Dedifferentiated amniotic fluid mesenchymal stem cell (primary cell): ENCODE data around the gene FAM209A.
"Not testable (repeated sequence)": the region's sequence is repeated elsewhere in the genome, so short reads cannot be mapped to it uniquely, and the experiment has no call there.

Experiments used
- DNase-seq: peaks from one replicate; pipeline ENCODE4 v3.0.0-alpha.2; 2016; ENCODE audit errors: extremely low spot score

The FAM209A gene

GRCh38 chr20:56524444-56524843, at the start of gene FAM209A:
Gene FAM209A, plus strand, starts transcription at chr20:56524744. Its CDS starts 65 bp downstream, at chr20:56524809.
- not testable (repeated sequence) for DNase-seq

GRCh38 chr20:56483970-56484369, 40.6 kb upstream of the FAM209A start:
- DNase-seq = no peak

- no peak for DNase-seq
Measured at GRCh38 chr20:56487216-56487615, 37.3 kb upstream of the FAM209A start.

GRCh38 chr20:56488566-56488965, 36.0 kb upstream of the FAM209A start:
- no peak for DNase-seq

- DNase-seq = no peak
Measured at GRCh38 chr20:56501116-56501515, 23.4 kb upstream of the FAM209A start.

GRCh38 chr20:56503916-56504315, 20.6 kb upstream of the FAM209A start:
- no peak for DNase-seq

- DNase-seq = no peak
Measured at GRCh38 chr20:56504373-56505005, 20.1 kb upstream of the FAM209A start.

- no peak for DNase-seq
Measured at GRCh38 chr20:56506103-56506502, 18.4 kb upstream of the FAM209A start.

GRCh38 chr20:56511926-56512325, 12.6 kb upstream of the FAM209A start:
- no peak for DNase-seq

GRCh38 chr20:56513161-56514150, 11.1 kb upstream of the FAM209A start:
- DNase-seq = no peak

- DNase-seq = no peak
Measured at GRCh38 chr20:56516631-56517030, 7.9 kb upstream of the FAM209A start.

GRCh38 chr20:56517211-56517610, 7.3 kb upstream of the FAM209A start:
- DNase-seq = no peak

GRCh38 chr20:56517641-56518040, 6.9 kb upstream of the FAM209A start:
- DNase-seq = no peak

- no peak for DNase-seq
Measured at GRCh38 chr20:56518126-56518525, 6.4 kb upstream of the FAM209A start.

- no peak for DNase-seq
Measured at GRCh38 chr20:56518721-56519398, 5.7 kb upstream of the FAM209A start.

GRCh38 chr20:56519551-56519950, 5.0 kb upstream of the FAM209A start:
- DNase-seq = no peak

GRCh38 chr20:56520180-56520579, 4.4 kb upstream of the FAM209A start:
- DNase-seq = no peak

GRCh38 chr20:56520746-56521354, 3.7 kb upstream of the FAM209A start:
- not testable (repeated sequence) for DNase-seq

- DNase-seq = no peak
Measured at GRCh38 chr20:56522311-56522710, 2.2 kb upstream of the FAM209A start.

- DNase-seq = no peak
Measured at GRCh38 chr20:56527521-56527920, 3.0 kb downstream of the FAM209A start.

GRCh38 chr20:56532946-56533345, 8.4 kb downstream of the FAM209A start, which contains the start of gene FAM209B:
Gene FAM209B, plus strand, starts transcription at chr20:56533246. Its CDS starts 96 bp downstream, at chr20:56533342.
- DNase-seq = not testable (repeated sequence)

- DNase-seq = no peak
Measured at GRCh38 chr20:56537997-56538396, 13.5 kb downstream of the FAM209A start.
